Body of pancreas (tissue), 4 donors: ENCODE measurements around the gene MET.

Experiments
- POLR2A ChIP-seq, 3 donors: fragments of 450-650 bp; IDR thresholded peaks; one replicate each; pipeline ENCODE4 v1.6.1; 2016; ENCODE audit warnings: antibody characterized with exemption in 3 of 3, mild to moderate bottlenecking in 2 of 3
- TF ChIP-seq, protein P1 (sequence below), 7 experiments: fragments of 450-650 bp in 4 of 7; fragments of 200-600 bp in 3 of 7; sonication (generic) in 3 of 7; IDR thresholded peaks; one replicate each; pipeline ENCODE4 v1.5.1; 2016 to 2019; ENCODE audit warnings: antibody characterized with exemption in 7 of 7

DNA sequence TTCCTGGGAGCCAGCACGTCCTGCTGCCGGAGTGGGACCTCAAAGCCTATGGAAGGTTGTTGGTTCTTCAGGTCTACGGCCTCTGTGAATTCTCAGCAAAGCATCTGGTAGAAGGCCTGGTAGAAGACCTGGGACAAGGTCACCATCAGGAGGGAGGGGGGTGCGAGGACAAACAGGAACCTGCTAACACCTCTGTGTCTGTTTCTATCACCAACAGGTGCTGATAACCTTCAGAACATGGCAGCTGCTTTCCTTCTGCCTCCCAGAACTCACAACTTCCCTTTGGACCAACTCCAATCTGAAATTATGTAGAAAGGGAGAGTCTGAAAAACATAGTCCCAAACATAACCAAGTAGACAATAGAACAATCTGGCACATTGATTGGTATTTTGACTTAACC, 8.3 kb upstream of the MET start:
- TF ChIP-seq, protein P1, sequence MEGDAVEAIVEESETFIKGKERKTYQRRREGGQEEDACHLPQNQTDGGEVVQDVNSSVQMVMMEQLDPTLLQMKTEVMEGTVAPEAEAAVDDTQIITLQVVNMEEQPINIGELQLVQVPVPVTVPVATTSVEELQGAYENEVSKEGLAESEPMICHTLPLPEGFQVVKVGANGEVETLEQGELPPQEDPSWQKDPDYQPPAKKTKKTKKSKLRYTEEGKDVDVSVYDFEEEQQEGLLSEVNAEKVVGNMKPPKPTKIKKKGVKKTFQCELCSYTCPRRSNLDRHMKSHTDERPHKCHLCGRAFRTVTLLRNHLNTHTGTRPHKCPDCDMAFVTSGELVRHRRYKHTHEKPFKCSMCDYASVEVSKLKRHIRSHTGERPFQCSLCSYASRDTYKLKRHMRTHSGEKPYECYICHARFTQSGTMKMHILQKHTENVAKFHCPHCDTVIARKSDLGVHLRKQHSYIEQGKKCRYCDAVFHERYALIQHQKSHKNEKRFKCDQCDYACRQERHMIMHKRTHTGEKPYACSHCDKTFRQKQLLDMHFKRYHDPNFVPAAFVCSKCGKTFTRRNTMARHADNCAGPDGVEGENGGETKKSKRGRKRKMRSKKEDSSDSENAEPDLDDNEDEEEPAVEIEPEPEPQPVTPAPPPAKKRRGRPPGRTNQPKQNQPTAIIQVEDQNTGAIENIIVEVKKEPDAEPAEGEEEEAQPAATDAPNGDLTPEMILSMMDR (IDR thresholded peaks at IDR 0.05): no peak
- no peak for TF ChIP-seq POLR2A (IDR thresholded peaks at IDR 0.05)
